HG02642 (cell line): ENCODE measurements around the gene LAMP1.
"Not testable (repeated sequence)": the region's sequence is repeated elsewhere in the genome, so short reads cannot be mapped to it uniquely, and the experiment has no call there.

Experiments
- ATAC-seq: cut with Tn5 transposase; IDR thresholded peaks from one replicate; pipeline ENCODE4 v1.9.1; 2021; ENCODE audit warnings: mild to moderate bottlenecking; ENCODE audit not compliant: unreplicated experiment, poor library complexity

Gene LAMP1

DNA sequence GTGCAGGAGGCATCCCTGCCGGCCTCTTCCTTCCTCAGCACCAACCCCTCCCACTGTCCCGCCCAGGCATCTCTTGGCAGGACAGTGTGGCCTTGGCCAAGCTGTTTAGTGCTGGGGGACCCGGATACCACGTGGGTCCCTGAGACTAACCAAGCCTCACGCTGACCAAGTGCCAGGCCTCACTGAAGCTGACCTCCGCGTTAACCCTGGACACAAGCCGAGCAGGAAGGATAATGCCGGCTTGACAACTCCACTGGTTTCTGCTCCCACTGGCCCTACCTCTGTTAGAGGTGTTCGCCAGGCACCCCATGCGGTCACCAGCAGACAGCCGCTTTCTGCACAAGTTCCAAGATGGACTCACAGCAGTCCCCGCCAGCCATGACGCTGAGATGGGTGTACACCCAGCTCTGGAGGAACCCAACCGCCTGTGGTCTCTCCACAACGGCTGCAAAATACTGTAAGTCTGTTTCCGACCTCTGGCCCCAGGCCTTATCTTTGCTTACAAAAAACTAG, 54.5 kb downstream of the LAMP1 start:
- ATAC-seq = no peak

DNA sequence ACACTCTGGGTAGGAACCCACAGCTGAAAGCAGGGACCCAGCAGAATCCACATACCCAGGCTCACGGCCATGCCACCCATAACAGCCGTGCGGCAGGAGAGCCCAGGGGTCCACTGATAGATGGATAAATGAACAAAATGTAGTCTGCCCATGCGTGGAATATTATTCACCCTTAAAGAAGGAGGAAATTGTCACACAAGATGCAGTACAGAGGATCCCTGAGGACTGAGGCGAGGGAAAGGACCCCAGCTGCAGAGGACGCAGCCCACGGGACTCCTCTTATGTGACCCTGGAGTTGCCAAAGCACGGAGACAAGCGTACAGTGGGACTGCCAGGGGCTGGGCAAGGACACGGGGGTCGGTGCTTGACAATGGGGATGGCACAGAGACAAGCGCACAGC, 56.2 kb downstream of the LAMP1 start:
- no peak for ATAC-seq

DNA sequence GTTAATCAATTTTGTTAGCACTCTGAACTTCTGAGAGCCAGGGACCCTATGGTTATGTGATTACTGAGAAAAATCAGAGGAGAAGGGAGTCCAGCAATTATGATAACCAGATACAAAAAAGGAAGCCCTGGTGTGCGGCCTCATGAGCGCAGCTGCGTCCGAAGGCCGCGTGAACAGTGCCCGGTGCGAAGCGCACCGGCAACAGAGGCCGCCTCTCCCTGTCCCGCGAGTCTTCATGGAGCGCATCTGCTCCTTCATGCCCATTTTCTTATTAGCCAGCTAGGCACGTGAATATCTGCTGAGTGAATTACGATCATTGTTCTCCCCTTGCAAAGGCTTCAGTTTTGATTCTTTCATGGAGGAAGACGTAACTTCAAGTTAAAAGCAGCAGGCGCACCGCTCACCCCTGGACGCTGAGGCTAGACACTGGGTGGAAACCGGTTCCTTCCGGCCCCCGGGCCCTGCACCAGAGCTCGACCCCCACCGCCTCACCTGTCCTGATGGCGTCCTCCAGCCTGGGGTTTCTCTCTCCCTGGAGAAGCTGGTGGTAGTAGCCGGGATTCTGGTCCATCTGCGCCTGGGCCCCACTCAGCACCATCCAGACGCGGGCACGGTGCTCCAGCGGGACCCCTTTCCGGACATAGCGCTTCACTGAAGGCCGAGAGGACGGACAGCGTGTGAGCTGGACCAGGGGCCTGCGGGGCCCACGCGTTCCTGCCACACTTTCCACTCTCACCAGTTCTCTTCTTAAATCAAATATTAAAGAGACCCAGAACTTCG, 58.0 kb downstream of the LAMP1 start:
- no peak for ATAC-seq

DNA sequence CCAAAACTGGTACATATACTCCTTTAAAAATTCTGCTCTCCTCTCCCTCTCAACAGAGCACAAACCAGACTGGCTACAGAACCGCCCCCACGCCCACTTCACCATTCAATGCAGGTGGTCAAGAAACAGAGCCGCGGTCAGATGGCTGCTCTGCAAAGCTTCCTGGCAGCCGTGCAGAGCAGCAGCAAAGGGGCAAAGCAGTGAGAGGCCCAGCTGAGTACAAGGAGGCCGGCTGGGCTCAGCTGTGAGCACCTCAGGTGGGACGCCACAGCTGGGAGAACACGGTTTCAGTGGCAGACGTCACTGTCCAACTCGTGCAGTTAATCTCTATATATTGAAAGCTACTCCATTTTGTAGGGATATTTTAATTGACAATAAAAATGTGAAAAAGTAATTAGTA, 58.6 kb downstream of the LAMP1 start:
- no peak for ATAC-seq

- no peak for ATAC-seq
These were observed 59.6 kb downstream of the LAMP1 start for GRCh38 chr13:113356596-113356995.

- ATAC-seq = no peak
These were observed 60.5 kb downstream of the LAMP1 start for GRCh38 chr13:113357529-113357928.

DNA sequence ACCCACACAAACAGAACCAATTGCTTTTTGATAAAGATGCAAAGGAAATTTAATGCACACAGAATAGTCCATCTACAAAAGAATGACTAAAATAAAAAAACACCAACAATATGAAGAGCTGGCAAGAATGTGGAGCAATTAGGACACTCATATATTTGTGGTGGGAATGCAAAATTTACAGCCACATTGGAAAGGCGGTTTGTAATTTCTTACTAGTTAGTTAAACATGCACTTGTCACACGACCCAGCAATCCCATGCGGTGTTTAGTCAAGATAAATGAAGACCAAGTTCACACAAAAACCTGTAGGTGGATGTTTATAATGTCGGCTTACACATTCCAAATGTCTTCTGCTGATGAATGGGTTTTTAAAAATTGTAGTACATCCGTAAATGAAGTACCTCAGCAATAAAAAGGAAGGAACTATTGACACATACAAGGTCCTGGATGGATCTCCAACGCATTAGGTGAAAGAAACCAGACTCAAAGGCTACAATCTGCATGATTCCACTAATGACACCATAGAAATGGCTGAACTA, 61.7 kb downstream of the LAMP1 start:
- no peak for ATAC-seq

- no peak for ATAC-seq
These were observed 62.5 kb downstream of the LAMP1 start for GRCh38 chr13:113359571-113359970.

GRCh38 chr13:113360446-113360845, 63.4 kb downstream of the LAMP1 start:
- no peak for ATAC-seq

GRCh38 chr13:113361406-113361805, 64.4 kb downstream of the LAMP1 start:
- ATAC-seq = no peak

DNA sequence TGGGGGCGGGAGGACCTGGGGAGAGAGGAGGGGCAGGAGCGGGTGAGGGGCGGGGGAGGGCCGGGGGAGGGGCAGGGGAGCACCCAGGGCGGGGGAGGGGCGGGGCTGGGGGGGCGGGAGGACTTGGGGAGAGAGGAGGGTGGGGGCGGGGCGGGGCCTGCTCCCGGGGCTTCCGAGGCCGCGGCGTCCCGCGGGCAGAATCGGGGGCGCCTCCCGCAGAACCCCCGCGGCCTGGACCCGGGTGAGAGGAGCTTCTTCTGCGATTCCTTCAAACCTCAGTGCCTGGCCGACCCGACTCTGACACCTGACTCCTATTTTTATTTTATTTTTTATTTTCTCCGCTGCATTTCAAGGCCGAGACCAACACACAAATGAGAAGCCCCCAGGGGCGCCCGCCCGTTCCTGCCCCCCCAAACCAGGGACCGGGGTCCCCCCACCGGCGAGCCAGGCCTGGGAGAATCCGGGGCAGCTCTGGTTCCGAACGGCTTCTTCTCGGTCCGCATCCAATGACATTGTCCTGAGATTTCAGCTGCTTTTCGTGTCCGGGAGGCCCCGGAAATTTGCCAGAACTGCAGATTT, 67.4 kb downstream of the LAMP1 start:
- no peak for ATAC-seq

DNA sequence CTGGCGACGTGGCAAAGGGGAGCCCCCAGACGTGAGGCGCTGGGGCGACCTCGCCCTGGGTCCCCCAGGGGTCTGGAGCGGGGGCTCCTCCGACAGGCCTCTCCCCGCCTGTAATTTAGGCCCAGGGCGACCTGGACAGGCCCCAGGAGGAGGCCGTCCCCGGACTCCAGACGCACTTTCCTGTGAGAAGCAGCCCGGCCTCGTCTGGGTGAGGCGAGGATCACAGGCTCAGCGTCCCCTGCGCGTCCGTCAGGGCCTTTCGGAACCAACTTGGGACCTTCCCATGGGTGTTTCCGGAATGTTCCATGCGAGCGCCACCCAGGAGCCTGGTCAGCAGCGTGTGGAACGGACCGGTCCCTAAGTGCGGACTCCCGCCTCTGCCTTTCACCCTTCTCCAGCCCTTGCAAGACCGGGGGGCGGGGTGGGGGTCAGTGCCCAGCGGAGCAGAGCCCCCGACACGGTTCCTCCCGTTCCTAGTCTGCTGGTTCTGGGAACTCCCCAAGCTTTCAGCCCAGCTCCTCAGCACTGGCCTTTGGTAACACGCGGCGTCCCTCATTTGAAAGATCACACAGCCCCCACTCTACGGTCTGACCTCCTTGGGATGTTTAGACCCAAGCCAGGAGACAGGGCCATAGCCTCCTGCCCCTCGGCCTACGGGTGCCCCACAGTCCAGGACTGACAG, 68.0 kb downstream of the LAMP1 start:
- no peak for ATAC-seq

DNA sequence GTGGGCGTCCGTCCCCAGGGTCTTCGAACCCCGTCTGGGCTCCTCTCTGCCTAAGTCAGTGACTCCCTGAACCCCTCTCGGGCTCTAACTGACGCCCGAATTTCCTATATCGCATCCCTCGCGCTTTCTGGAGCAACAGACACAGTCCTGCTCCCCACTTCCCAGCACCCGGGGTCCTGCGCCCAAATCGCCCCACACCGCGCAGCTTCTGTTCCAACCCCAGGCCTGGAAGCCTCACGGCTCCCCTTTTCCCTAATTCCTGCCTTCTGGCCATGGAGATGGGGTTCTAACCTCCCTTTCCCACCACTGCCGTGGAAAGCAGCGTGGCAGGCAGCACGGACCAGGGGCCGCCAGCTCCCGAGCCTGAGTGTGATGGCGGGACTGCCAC, 68.5 kb downstream of the LAMP1 start:
- no peak for ATAC-seq

DNA sequence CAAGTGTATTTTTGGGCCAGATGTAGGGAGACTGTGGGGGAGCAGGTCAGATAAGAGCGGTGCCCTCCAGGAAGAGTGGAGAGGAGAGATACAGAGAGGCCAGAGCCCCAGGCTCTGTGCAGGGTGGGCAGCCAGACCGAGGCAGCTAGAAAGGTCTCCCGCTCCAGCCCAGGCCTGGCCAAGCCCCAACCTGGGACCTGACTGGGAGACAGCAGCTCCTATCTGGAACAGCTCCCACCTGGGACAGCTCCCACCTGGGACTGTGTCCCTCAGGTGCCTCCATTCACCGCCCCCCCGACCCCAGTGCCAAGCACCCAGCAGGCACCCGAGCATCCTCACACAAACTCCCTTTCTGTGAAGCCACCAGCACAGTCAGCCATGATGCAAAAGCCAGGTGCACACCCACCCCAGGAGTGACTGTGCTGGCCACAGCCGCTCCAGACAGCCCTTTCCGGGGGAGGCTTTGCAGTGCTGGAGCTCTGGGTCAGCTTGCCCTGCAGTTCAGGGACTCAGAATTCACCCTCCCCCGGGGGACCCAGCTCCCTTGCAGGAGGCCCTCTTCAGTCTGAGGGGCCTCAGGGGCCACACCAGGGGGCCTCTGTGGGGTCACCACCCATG, 69.0 kb downstream of the LAMP1 start:
- no peak for ATAC-seq

DNA sequence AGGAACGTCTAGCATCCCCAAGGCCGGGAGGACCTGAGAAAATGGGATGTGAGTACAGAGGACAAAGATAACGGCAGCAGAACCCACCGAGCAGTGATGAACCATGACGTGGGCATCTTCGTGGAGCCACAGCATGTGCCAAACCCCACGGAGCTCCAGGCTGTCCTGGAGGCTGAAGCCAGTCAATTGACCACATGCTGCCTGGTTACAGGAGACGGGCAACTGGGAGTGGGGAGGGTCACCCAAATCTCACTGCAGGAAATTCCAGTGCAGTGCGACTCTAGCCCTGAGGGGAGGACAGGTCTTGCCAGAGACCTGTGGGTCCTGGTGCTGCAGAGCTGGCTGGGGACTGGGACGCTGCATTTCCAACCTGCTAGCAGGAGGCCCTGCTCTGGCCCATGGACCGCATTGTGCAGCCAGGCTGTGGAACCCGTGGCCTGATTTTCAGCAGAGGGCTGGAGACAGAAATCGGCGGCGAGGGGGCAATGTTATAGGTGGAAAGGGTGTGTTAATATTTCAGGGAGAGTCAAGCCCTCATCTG, 70.1 kb downstream of the LAMP1 start:
- no peak for ATAC-seq

DNA sequence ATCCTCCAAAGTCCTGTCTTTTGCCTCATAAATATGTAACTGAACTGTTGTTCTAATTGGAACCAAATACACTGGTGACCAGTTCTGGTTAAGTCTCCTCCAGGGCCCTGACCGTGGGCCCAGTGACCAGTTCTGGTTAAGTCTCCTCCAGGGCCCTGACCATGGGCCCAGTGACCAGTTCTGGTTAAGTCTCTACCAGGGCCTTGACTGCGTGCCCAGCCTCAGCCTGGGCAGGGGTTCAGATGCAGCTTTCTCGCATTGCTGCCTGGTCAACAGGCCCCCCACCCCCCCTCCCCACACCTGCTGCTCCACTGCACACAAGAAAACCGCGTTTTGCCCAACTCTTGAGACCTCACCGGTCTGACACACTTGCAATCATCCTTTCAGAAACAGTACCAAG, 70.7 kb downstream of the LAMP1 start:
- no peak for ATAC-seq

GRCh38 chr13:113368353-113368752, 71.3 kb downstream of the LAMP1 start:
- ATAC-seq = not testable (repeated sequence)

- no peak for ATAC-seq
These were observed 72.2 kb downstream of the LAMP1 start for GRCh38 chr13:113369189-113369588.

DNA sequence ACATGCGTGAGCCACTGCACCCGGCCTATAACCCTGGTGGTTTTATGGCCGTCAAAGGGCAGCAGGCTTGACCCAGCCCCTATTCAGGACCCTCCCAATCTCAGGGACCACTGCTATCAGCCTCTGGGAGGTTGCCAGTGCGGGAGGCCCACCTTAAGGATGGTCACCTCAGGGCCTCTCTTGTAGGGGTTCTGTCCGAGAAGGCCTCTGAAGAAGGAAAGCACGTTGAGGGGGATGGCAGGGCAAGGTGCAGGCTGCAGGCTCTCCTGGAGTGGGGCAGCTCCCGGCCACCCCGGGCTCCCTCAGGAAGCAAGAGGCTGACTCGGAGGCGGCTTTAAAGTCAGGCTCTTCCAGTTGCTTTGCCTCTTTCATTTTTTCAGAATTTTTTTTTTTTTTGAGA, 72.8 kb downstream of the LAMP1 start:
- ATAC-seq = no peak

- no peak for ATAC-seq
These were observed 74.0 kb downstream of the LAMP1 start for GRCh38 chr13:113371061-113371460.
